Measurements from ENCODE around the gene TIAM1. TPM values are rescaled to one million over a fixed set of nuclear protein-coding genes. Genes with fewer than 3 reads are reported as not detected.

TIAM1 gene
- total RNA-seq, 1 donor from 2014 or later: 35.4 TPM

DNA sequence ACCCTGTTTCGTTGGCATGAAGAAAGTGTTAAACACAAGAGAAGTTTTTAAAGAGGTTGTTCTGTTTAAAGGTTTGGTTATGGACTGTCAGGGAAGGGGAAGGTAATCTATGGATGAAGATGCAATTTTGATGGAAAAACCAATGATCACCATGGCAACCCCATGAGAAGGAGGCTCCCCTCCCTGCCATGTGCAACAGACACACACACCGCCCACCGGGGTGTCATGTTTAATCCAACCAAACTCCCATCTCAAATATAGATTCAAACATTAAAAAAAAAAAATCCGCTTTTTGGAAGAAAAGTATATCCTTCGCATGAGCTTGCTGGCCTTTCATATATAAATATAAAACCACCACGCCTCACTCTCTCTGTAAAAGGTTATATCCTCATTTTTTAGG lies 224.9 kb downstream of the TIAM1 start:
- Mint-ChIP-seq H3K27me3 (no peaks in the 10 kb centered on the region), H3K9me3 (ENCODE audit: low read depth) (no peaks in the 10 kb centered on the region), H3K36me3 (ENCODE audit: insufficient read depth) (peaks cover 14% of the 10 kb centered on the region), H3K4me1 (ENCODE audit: low read depth) (no peaks in the 10 kb centered on the region), H3K4me3 (ENCODE audit: low read depth) (no peak overlapping the region), H3K27ac (no peak overlapping the region)
- no peak for DNase-seq (ENCODE audit: low spot score, unreplicated experiment)
- TF ChIP-seq, protein P1, sequence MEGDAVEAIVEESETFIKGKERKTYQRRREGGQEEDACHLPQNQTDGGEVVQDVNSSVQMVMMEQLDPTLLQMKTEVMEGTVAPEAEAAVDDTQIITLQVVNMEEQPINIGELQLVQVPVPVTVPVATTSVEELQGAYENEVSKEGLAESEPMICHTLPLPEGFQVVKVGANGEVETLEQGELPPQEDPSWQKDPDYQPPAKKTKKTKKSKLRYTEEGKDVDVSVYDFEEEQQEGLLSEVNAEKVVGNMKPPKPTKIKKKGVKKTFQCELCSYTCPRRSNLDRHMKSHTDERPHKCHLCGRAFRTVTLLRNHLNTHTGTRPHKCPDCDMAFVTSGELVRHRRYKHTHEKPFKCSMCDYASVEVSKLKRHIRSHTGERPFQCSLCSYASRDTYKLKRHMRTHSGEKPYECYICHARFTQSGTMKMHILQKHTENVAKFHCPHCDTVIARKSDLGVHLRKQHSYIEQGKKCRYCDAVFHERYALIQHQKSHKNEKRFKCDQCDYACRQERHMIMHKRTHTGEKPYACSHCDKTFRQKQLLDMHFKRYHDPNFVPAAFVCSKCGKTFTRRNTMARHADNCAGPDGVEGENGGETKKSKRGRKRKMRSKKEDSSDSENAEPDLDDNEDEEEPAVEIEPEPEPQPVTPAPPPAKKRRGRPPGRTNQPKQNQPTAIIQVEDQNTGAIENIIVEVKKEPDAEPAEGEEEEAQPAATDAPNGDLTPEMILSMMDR (IDR thresholded peaks at IDR 0.05; ENCODE audit: unreplicated experiment): no peak

DNA sequence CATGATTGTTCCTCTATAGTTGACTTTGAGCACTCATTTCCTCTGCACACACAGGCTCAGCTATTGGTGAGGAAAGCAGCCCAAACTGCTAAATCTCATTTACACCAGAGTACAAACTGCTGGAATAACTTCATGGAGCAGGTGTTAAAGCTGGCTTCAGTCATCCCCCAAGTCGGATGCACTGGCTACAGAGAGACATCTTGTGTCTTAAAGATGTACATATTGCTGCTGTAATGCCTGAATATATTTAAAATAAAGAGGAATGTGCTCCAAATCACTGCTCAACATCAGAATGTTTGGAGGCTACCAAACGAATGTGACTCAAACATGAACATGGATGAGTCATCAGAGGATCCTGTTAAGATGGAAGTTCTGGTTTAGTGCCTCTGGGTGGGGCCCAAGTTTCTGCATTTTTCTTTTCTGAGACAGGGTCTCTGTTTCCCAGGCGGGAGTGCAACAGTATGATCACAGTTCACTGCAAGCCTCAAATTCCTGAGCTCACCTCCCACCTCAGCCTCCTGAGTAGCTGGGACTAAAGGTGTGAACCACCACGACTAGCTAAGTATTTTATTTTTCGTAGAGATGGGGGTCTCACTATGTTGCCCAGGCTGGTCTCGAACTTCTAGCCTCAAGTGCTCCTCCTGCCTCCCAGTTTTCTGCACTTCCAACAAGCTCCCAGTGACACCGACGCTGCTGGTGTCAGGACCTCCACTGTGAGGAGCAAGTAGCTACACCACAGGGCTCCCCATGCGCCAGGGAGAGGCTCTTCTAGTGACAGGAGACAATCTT lies 226.7 kb downstream of the TIAM1 start:
- Mint-ChIP-seq H3K4me1 (ENCODE audit: low read depth) (no peaks in the 10 kb centered on the region), H3K36me3 (ENCODE audit: insufficient read depth) (peaks cover 14% of the 10 kb centered on the region), H3K27me3 (no peaks in the 10 kb centered on the region), H3K27ac (peak overlapping the region; percentile 37), H3K4me3 (ENCODE audit: low read depth) (no peak overlapping the region), H3K9me3 (ENCODE audit: low read depth) (no peaks in the 10 kb centered on the region)
- TF ChIP-seq, protein P1 (IDR thresholded peaks at IDR 0.05; ENCODE audit: unreplicated experiment): no peak
- DNase-seq (ENCODE audit: low spot score, unreplicated experiment): no peak

DNA sequence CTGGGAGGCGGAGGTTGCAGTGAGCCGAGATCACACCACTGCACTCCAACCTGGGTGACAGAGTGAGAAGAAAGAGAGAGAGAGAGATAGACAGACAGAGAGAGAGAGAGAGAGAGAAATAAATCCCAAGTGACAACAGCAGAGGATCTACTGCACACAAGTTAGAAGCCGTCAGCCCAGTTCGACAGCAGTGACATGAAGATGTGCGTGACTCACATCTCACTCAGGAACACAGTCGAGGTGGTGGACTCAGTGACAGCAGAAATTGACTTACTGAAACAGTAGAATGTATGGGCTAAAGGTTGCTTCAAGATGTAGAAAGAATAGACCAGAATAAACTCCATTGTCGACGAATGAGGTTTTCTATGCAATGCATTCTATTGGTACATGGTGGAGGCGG lies 228.8 kb downstream of the TIAM1 start:
- Mint-ChIP-seq H3K27me3 (no peaks in the 10 kb centered on the region), H3K36me3 (ENCODE audit: insufficient read depth) (peaks cover 9% of the 10 kb centered on the region), H3K9me3 (ENCODE audit: low read depth) (no peaks in the 10 kb centered on the region), H3K4me3 (ENCODE audit: low read depth) (no peak overlapping the region), H3K4me1 (ENCODE audit: low read depth) (no peaks in the 10 kb centered on the region), H3K27ac (peak overlapping the region; percentile 41)
- TF ChIP-seq, protein P1 (IDR thresholded peaks at IDR 0.05; ENCODE audit: unreplicated experiment): no peak
- DNase-seq (ENCODE audit: low spot score, unreplicated experiment): no peak

DNA sequence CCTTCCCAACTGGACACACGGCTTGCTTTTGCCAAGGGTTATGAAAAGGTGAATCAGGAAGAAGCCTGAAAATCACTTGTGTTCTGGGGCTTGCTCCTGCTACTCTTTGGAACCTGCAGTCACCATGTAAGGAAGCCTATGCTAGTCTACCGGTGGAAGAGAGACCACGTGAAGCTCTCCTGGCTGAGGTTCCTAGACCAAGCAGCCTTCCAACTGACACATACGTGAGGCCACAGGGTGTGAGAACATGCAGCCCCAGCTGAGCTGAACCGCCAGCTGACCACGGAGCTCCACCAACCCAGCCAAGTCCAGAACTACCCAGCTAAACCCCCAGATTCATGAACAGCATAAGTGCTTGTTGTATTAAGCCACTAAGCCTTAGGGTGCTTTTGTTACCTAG lies 233.0 kb downstream of the TIAM1 start:
- H3K27me3 Mint-ChIP-seq: no peaks in the 10 kb centered on the region
- H3K9me3 Mint-ChIP-seq (ENCODE audit: low read depth): peaks cover 10% of the 10 kb centered on the region
- DNase-seq (ENCODE audit: low spot score, unreplicated experiment): no peak
- TF ChIP-seq, protein P1 (IDR thresholded peaks at IDR 0.05; ENCODE audit: unreplicated experiment): no peak
- no peaks in the 10 kb centered on the region for H3K4me1 Mint-ChIP-seq (ENCODE audit: low read depth)
- no peak overlapping the region for H3K4me3 Mint-ChIP-seq (ENCODE audit: low read depth)
- H3K36me3 Mint-ChIP-seq (ENCODE audit: insufficient read depth): peaks cover 5% of the 10 kb centered on the region
- H3K27ac Mint-ChIP-seq: no peak overlapping the region

DNA sequence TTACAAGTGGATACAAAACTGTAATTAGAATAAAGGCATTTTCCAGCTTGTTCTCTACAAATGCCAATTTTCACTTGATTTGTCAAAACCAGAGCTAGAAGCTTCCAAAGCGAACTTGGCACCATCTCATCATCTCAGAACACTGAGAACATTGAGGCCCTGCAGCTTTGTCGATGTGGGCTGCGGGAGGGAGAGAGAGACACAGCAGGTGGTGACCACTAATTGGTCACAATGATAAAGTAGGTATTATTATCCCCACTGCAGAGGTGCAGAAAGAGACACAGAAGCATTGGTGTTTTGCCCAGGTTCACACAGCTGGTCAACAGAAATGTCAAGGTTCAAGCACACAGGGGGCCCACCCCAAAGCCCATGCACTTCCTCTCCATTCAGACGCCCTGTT lies 233.6 kb downstream of the TIAM1 start:
- DNase-seq (ENCODE audit: low spot score, unreplicated experiment): no peak
- Mint-ChIP-seq H3K9me3 (ENCODE audit: low read depth) (peaks cover 12% of the 10 kb centered on the region), H3K27ac (no peak overlapping the region), H3K4me1 (ENCODE audit: low read depth) (no peaks in the 10 kb centered on the region), H3K4me3 (ENCODE audit: low read depth) (no peak overlapping the region), H3K27me3 (no peaks in the 10 kb centered on the region), H3K36me3 (ENCODE audit: insufficient read depth) (peaks cover 7% of the 10 kb centered on the region)
- TF ChIP-seq, protein P1 (IDR thresholded peaks at IDR 0.05; ENCODE audit: unreplicated experiment): no peak

All from progenitor cell of endocrine pancreas (in vitro differentiated cells).